Stimulated activated CD4-positive, alpha-beta T cell treated with anti-CD3 and anti-CD28 coated beads, Interleukin-15, amount 100 ng/mL, for 24 hours (primary cell): Measurements from ENCODE around the gene DNER.
"Not testable (repeated sequence)": the region's sequence is repeated elsewhere in the genome, so short reads cannot be mapped to it uniquely, and the experiment has no call there.

Experiments used
- DNase-seq: peaks from one replicate; pipeline ENCODE4 v3.0.0-alpha.2; 2020

Gene DNER

DNA sequence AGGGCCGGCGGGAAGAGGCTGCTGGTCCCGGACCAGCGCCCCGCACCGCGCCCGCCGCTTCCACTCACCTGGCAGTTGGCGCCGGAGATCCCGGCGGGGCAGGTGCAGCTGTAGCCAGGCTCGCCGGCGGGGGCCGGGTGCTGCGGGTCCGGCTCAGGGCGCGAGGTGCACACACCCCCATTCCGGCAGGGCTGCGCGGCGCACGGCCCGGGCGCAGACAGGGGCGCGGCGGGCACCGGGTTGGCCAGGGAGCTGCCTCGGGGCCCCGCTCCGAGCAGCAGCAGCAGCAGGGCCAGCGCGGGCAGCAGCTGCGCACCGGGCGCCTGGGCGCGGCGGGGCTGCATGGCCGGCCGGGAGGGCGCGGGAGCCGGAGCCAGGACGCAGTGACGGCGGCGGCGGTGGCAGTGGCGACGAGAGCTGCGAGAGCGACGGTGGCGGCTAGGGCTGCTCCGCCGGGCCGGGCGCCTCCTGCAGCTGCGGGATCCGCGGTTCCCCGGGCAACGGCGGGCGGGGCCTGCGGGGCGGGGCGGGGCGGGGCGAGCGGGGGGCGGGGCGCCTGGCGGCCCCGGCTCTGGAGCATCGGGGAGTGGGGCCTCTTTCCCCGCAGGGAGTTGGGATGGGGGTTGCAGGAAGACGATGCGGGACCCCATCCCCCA lies at the start of gene DNER:
TSS of gene DNER (minus strand) at position 476 of the 656 bp plus-strand sequence. CDS start at position 344, 132 bp downstream.
- DNase-seq: peak; percentile 71

GRCh38 chr2:229761663-229762062 lies 47.3 kb upstream of the DNER start:
- no peak for DNase-seq

DNA sequence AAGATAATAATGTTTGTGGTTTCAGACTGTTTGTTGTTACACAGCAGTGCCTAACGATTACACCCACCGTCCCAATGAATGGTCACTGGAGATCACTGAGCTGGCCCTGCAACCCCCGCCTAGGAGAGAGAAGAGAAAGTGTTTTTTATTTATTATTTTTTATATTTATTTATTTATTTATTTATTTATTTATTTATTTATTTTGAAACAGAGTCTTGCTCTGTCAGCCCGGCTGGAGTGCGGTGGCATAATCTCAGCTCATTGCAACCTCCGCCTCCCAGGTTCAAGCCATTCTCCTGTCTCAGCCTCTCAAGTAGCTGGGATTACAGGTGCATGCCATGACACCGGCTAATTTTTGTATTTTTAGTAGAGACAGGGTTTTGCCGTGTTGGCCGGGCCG lies 43.1 kb upstream of the DNER start:
- DNase-seq: not testable (repeated sequence)

GRCh38 chr2:229752970-229753729 lies 38.8 kb upstream of the DNER start:
- DNase-seq: no peak

GRCh38 chr2:229749779-229750178 lies 35.4 kb upstream of the DNER start:
- no peak for DNase-seq

- DNase-seq: no peak
Measured at GRCh38 chr2:229748950-229749349, 34.6 kb upstream of the DNER start.

GRCh38 chr2:229742691-229743090 lies 28.3 kb upstream of the DNER start:
- DNase-seq: not testable (repeated sequence)

GRCh38 chr2:229740279-229740678 lies 25.9 kb upstream of the DNER start:
- DNase-seq: no peak

GRCh38 chr2:229738024-229738625 lies 23.8 kb upstream of the DNER start:
- no peak for DNase-seq

- no peak for DNase-seq
Measured at GRCh38 chr2:229734410-229734809, 20.1 kb upstream of the DNER start.

GRCh38 chr2:229733611-229734245 lies 19.4 kb upstream of the DNER start:
- no peak for DNase-seq

DNA sequence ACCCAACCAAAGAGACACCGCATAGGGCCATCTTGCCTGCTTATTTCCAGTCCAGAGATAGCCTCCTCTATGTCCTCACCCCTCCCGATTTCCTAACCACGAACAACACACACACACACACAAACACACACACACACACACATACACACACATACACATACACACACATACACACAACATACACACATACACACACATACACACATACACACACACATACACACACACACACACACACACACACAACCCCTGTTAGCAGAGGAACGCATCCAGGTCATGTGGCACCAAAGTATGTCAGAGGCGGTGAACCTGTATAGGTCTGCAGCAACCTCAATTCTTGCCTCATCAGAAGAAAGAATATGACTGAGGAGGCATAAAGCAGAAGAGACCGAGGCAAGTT lies 18.5 kb upstream of the DNER start:
- DNase-seq: no peak

DNA sequence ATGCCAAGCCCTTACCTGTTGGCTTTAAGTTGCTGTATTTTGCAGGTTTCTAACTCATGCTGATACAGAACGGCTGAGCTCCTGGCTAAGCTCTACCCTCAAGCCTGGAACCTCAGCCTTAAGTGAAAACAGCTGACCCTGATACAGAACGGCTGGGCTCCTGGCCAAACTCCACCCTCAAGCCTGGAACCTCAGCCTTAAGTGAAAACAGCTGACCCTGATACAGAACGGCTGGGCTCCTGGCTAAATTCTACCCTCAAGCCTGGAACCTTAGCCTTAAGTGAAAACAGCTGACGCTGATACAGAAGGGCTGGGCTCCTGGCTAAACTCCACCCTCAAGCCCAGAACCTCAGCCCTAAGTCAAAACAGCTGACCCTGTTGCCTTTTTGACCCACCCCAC lies 17.6 kb upstream of the DNER start:
- no peak for DNase-seq

- DNase-seq: no peak
Measured at GRCh38 chr2:229731363-229731762, 17.0 kb upstream of the DNER start.

- no peak for DNase-seq
Measured at GRCh38 chr2:229728370-229728769, 14.0 kb upstream of the DNER start.

GRCh38 chr2:229726643-229727042 lies 12.3 kb upstream of the DNER start:
- no peak for DNase-seq

GRCh38 chr2:229725716-229726574 lies 11.6 kb upstream of the DNER start:
- DNase-seq: no peak

GRCh38 chr2:229723192-229723591 lies 8.8 kb upstream of the DNER start:
- DNase-seq: not testable (repeated sequence)

- DNase-seq: no peak
Measured at GRCh38 chr2:229719926-229720647, 5.7 kb upstream of the DNER start.

GRCh38 chr2:229718057-229718456 lies 3.7 kb upstream of the DNER start:
- DNase-seq: no peak

DNA sequence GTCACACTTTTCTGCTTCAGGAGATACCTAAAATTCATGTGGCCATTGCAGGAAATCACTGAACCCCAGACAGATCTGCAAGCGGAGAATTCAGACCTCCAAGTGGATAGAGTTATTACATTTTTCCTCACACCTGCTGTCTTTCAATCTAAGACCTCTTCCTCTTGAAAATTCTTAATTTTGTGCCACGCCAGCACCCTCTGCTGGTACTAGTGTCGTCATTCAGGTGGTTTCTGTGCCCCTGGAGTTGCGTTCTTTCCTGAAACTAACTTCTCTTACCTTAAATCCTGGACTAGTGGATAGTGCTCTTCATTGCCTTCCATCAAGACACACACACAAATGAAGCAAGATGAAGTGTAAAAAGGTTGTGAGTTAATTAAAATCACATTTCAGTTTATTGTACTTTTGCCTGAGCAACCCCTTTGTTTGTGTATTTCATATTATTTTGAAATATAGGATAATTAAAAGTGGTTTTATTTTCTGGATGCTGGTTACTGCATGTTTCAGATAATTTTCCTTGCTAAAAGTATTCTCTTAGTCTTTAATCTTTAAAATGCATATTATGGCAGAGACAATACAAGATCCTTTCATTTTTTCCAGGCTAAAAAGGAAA lies 1.6 kb upstream of the DNER start:
- peak; percentile 54 for DNase-seq
